KBM-7 (cell line): ENCODE measurements around the gene PPARG.
"Not testable (repeated sequence)": the region's sequence is repeated elsewhere in the genome, so short reads cannot be mapped to it uniquely, and the experiment has no call there.

Experiments used
- DNase-seq: peaks from one replicate; pipeline ENCODE4 v3.0.0-alpha.2; 2015
- in situ Hi-C: fragments of 300-500 bp; cut with MboI; formaldehyde crosslinking; loops from 2 replicates; pipeline ENCODE4 v1.14.3; 2020; ENCODE audit warnings: low sequenced_read_pairs, low pct_unique_long_range_greater_than_20kb, mixed read lengths

PPARG gene

DNA sequence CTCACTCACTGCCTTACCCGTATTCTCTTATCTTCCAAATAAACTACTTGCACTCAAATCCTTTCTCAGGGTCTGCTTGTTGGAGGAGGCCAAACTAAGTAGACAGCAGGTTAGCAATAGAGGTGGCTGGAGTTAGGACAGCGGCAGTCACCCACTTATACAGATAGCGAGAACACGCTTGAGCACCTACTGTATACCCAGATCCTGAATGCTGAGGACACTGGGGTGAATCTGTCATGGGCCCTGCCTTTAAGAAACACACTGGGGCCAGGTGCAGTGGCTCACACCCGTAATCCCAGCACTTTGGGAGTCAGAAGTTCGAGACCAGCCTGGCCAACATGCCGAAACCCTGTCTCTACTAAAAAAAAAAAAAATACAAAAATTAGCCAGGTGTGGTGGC is 157.4 kb downstream of the PPARG start:
- in situ Hi-C loops: no loop called here
- DNase-seq: no peak

DNA sequence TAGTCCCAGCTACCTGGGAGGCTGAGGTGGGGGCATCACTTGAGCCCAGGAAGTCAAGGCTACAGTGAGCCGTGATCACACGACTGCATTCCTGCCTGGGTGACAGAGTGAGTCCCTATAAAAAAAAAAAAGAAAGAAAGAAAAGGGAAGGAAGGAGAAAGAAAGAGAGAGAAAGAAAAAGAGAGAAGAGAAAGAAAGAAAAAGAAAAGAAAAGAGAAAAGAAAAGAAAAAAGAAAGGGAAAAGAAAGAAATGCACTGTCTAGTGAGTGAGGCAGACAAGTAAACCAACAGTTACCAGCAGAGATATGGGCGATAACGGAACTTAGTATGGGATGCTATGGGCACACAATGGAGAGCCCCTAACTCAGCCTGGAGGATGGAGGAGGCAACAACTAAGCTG is 158.2 kb downstream of the PPARG start:
- in situ Hi-C loops: no loop called here

GRCh38 chr3:12448404-12449202 is 159.7 kb downstream of the PPARG start:
- DNase-seq, in situ Hi-C loops: not testable (repeated sequence)

More for the DNA sequence above, 158.2 kb downstream of the PPARG start:
- DNase-seq: no peak

- in situ Hi-C loops: loop anchor here (25.0 kb wide), 1 partner anchor 313 kb away; no protein-coding TSS in a partner anchor
Measured at GRCh38 chr3:12449889-12450682, 161.2 kb downstream of the PPARG start.

DNA sequence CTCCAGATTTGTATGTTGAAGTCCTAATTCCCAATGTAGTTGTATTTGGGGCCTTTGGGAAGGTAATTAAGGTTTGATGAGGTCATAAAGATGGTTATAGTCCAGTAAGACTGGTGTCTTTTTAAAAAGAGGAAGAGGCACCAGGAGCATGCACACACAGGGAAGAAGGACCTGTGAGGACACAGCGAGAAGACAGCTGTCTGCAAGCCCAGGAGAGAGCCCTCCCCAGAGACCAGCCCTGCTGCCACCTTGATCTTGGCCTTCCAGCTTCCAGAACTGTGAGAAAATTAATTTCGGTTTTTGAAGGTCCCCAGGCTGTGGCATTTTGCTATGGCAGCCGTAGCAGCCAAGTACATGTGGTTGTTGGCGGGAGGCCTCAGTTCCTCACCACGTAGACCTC is 162.6 kb downstream of the PPARG start:
- in situ Hi-C loops: loop anchor here (25.0 kb wide), 1 partner anchor 314 kb away; no protein-coding TSS in a partner anchor

More at GRCh38 chr3:12449889-12450682, 161.2 kb downstream of the PPARG start:
- DNase-seq: no peak

GRCh38 chr3:12451960-12452359 is 163.1 kb downstream of the PPARG start:
- DNase-seq: no peak
- in situ Hi-C loops: loop anchor here (25.0 kb wide), 1 partner anchor 315 kb away; no protein-coding TSS in a partner anchor

More for the DNA sequence above, 162.6 kb downstream of the PPARG start:
- DNase-seq: peak; percentile 9

- in situ Hi-C loops: loop anchor here (25.0 kb wide), 1 partner anchor 315 kb away; no protein-coding TSS in a partner anchor
- DNase-seq: no peak
Measured at GRCh38 chr3:12452361-12453330, 163.8 kb downstream of the PPARG start.

GRCh38 chr3:12454076-12454815 is 165.4 kb downstream of the PPARG start:
- DNase-seq: no peak
- in situ Hi-C loops: loop anchor here (25.0 kb wide), 1 partner anchor 317 kb away; no protein-coding TSS in a partner anchor

GRCh38 chr3:12454816-12455121 is 165.9 kb downstream of the PPARG start:
- in situ Hi-C loops: loop anchor here (25.0 kb wide), 1 partner anchor 317 kb away; no protein-coding TSS in a partner anchor
- no peak for DNase-seq

DNA sequence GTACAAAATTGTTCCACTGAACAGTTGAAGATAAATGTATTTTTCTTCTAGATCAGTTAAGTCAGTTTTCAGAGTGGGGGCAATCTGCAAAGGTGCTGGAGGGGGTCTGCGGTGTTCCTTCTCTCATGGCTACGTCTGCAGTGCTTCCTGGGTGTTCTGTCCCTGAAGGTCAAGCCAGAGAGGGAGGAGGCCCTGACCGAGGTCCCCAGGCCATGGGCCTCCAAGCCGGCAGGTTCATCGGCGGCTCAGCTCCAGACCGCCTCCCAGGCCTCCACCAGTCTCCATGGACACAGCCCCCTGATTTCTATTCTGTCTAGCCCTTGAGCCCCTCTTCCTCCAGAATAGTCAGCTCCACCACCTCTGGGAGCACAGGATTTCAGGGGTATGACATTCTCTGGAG is 166.9 kb downstream of the PPARG start:
- in situ Hi-C loops: loop anchor here (25.0 kb wide), 1 partner anchor 318 kb away; no protein-coding TSS in a partner anchor

GRCh38 chr3:12456441-12456840 is 167.6 kb downstream of the PPARG start:
- in situ Hi-C loops: loop anchor here (25.0 kb wide), 1 partner anchor 319 kb away; no protein-coding TSS in a partner anchor
- DNase-seq: no peak

More for the DNA sequence above, 166.9 kb downstream of the PPARG start:
- no peak for DNase-seq

DNA sequence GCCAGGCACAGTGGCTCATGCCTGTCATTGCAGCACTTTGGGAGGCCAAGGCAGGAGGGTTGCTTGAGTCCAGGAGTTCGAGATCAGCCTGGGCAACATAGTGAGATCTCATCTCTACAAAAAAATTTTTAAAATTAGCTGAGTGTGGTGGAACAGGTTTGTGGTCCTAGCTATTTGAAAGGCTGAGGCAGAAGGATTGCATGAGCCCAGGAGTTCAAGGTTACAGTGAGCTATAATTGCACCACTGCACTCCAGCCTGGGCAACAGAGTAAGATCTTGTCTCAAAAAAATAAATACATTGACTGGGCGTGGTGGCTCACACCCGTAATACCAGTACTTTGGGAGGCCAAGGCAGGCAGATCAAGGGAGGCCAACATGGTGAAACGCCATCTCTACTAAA is 168.5 kb downstream of the PPARG start:
- in situ Hi-C loops: loop anchor here (25.0 kb wide), 1 partner anchor 320 kb away; no protein-coding TSS in a partner anchor

GRCh38 chr3:12458901-12459300 is 170.0 kb downstream of the PPARG start:
- in situ Hi-C loops: loop anchor here (25.0 kb wide), 1 partner anchor 322 kb away; no protein-coding TSS in a partner anchor

More for the DNA sequence above, 168.5 kb downstream of the PPARG start:
- not testable (repeated sequence) for DNase-seq

GRCh38 chr3:12460127-12460526 is 171.3 kb downstream of the PPARG start:
- no peak for DNase-seq
- in situ Hi-C loops: loop anchor here (25.0 kb wide), 1 partner anchor 323 kb away; no protein-coding TSS in a partner anchor

More at GRCh38 chr3:12458901-12459300, 170.0 kb downstream of the PPARG start:
- no peak for DNase-seq

- DNase-seq: no peak
- in situ Hi-C loops: loop anchor here (25.0 kb wide), 1 partner anchor 324 kb away; no protein-coding TSS in a partner anchor
Measured at GRCh38 chr3:12461097-12461649, 172.3 kb downstream of the PPARG start.

DNA sequence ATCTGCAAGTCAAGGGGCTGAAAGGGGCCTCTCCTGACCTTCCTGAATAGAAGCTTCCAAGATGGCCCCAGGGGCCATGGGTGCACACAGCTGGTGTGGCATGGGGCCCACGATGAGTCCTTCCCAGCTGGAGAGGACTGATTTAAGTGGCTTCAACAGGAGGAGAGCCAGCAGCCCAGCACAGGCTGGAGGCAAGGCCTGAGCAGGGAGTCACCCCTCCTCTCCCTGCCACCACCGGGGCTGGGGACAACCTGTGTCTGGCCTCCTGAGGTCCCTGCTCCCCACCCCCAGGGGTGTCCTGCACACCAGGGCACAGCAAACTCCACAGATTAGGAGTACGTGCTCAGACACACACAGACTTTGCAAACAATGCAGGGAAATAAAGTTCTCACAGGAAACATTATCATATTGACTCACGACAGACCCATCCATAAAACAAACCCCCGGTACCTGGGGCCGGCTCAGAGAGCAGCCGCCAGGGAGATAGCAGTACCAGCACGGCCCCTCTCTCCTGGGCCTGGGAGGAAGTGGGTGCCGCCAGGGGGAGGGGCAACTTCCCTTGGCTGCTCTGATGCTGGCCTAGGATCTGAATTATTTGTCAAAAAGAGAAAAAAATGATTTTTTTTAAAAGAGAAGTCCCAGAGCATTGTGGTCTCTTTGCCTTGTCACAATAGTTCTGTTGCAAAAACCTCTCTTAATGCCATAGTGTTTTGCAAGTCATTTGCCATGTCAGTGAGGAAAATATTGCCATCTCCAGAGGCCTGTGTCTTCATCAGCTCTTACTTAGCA is 173.5 kb downstream of the PPARG start:
- DNase-seq: no peak
- in situ Hi-C loops: loop anchor here (25.0 kb wide), 1 partner anchor 325 kb away; no protein-coding TSS in a partner anchor
